Muscle of back (tissue), 11 donors: ENCODE measurements around the gene EIF1. TPM values are rescaled to one million over a fixed set of nuclear protein-coding genes. Genes with fewer than 3 reads are reported as not detected.
A peak's percentile ranks its signal among the peaks of the same experiment; 100 is the strongest.

Experiments used
- DNase-seq, 3 donors: peaks; one replicate each; pipeline versions ENCODE4 v3.0.0 to v3.0.0-alpha.2; 2013
- polyA plus RNA-seq, 10 donors: library from polyadenylated mRNA; unstranded; fragments of 120-200 nt; gene quantifications; one replicate each; pipeline ENCODE4 v1.2.1, GENCODE V29; 2013; ENCODE audit not compliant: insufficient read length in 10 of 10

EIF1 gene
- polyA plus RNA-seq, 10 donors, result 761 to 893 (median 828) TPM

DNA sequence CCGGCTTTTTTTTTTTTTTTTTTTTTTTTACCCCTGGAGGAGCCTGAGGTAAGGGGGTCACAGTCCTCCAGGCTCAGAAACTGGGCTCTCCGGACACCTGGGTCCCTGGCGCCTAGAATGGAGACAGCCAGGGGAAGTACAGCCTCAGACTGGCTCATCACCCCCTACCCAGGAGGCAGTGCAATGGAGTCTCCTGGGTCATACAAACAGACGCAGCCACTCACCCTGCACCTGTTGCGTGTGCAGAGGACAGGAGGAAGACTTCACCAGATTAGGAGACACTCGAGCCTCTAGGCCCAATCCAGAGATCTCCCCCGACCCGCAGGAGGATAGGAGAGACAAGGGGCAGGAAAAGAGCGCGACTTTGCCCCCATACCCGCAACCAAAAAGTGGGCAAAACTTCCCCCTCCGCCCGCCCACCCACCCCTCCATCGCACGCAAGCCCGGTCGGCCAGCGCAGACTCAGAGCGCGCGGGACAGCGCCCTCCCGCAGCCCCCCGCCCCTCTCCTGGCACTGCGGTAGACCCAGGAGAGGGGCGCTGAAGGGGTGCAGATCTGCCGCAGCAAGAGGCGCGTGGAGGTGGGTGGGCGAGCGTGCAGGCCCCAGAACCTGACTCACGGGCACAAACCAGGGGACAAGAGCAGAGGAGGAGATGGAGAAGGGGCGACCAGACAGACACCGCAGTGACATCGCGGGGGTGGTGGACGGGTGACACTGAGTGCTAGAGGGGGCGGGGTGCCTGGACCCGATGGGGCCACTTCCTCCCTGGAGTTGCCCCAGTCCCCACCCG is 44.9 kb downstream of the EIF1 start:
- DNase-seq, result peak in 1 of 3 donors; percentile 23

DNA sequence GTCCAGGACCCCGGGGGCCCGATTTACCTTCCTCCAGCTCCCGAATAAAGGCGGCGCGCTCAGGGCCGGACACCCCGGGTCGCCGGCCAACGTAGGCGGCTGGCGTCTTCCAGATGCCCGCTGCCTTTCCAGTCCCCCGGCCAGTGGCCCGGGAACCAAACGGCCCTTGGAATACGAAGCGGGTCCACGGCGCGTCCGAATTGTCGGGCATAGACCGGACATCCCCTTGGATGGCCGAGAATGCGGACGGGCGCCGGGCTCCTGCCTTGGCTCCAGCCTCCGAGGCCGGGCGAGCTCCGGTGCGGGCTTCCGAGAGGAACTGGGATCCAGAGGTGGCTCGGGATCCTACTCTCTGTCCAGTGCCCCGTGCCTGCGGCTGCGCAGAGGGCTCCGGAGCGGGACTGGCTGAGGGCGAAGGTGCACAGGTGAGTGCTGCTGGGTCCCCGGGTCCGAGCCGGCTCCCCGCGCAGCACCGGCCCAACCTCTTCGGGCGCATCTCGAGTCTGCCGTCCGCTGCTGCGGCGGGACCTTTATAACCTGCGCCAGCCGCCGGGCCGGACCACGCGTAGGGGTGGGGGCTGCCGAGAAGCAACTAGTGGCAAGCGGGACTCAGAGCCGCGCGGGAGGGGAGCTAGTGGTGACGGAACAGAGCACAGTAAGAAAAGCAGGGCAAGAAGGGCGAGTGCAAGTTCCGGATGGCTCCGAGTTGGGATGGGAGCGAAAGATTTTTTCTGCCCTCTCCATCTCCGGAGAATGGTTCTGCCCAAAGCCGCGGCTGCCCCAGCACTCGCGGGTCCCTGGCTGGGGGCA is 45.7 kb downstream of the EIF1 start, which contains the start of gene HAP1:
TSS of gene HAP1 (minus strand) at position 505 of the 810 bp plus-strand sequence. CDS start at position 496, 9 bp downstream.
- peak in 1 of 3 donors; percentile 56 for DNase-seq

DNA sequence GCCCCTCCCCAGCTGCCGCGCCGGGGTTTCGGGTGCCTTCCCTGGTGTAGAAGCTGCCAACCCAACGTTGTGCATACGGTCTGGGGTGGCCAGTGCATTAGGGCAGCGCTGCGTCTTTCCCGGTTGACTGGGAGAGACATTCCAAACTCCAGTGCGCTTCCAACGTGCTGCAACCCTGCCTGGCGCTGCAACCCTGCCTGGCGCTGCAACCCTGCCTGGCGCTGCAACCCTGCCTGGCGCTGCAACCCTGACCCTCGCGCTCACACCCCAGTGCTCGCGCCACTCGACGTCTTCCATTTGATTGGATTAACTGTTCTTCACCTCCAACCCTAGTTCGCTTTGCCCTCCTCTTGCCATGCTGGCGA is 46.2 kb downstream of the EIF1 start:
- no peak for DNase-seq

DNA sequence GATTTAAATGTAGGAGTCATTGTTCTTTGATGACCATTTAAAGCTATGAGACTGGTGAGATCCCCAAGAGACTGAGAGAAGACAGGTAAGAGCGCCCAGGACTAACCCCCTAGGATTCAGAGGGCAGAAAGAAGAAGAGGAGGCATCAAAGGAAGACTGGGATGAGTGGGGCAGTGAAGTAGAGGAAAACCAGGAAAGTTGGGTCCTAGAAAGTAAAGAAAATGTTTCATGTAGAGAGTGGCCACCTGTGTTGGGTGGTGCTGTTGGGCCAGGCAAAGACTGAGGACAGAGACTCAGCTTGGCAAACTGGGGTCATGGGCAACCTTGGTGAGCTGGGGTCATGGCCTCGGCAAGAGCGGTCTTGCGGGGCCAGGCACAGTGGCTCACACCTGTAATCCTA is 47.1 kb downstream of the EIF1 start:
- no peak for DNase-seq

DNA sequence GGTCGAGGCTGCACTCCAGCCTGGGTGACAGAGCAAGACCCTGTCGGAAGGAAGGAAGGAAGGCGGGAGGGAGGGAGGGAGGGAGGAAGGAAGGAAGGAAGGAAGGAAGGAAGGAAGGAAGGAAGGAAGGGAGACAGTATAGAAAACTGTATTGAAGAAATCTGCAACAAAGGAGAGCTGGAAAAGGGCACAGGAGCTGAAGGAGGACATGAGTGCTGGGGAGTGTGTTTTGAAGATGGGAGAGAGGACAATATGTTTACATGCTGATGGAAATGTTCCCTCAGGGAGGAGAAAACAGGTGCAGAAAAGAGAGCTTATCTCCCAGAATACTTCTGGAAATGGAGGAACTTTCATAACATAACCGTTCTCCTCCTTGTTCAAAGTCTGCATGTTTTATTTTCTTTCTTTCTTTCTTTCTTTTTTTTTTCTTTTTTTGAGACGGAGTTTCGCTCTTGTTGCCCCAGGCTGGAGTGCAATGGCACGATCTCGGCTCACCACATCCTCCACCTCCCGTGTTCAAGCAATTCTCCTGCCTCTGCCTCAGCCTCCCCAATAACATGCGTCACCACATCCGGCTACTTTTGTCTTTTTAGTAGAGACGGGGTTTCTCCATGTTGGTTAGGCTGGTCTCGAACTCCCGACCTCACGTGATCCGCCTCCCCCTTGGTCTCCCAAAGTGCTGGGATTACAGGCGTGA is 48.4 kb downstream of the EIF1 start:
- DNase-seq, result no peak

DNA sequence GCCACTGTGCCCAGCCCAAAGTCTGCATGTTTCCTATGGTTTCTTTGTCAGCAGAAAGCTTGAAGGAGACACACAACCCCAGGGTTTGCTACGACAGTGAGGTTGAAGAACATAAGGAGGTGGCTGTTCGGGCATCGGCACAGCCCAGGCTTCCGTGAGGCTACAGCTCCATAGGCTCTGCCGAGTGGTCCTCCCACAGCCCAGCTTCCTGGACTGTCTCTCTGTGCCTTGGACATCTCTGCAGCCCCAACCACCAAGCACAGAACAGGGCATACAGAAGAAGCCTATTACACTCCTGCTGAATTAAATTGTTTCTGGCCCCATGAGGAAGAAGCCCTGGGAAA is 49.0 kb downstream of the EIF1 start:
- DNase-seq, result no peak

DNA sequence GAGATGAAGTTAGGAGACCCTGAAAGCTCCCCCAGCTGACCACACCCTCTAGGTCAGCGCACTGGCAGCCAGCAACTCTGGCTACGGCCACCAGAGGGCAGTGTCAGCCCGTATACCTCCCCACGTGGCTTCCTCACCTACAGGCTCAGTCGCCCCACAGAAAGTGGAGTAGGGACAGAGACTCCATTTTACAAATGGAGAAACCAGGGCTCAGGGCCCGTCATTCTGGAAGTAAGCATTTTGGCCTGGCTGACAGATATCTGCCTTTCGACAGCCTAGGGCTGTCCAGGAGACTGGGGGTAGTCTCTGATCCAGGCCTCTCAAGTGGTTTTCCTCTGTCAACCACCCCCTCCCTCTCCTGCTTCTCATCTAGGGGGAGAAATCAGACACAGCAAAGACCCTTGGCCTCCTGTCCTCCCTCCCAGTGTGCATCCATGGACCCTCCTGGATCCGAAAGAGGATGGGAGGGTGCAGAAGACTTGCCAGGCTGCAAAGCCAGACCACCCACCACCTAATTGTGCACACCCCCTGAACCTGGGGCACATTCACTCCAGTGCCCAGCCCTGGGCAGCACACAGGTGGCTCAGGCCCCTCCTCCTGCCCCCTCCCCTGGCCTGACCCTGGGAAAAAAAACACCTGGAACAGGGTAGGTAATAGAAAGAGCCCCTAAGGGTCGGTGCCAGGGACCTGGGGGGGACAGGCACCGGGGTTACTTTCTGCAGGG is 49.6 kb downstream of the EIF1 start:
- DNase-seq, result peak; percentile 56 to 92 (median 84)

DNA sequence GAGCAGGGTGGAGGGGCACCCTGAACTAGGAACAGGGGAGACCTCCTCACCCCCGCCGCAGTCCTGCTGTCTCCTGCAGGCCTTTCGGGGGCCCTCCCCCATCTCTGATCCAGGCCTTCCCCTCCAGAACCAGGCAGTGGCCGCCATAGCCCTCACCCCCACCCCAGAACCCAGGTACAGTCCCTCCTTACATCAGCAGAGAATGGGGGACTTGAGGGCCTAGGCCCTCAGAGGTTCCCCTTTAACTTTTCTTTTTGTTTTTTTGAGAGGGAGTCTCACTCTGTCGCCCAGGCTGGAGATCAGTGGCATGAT is 50.1 kb downstream of the EIF1 start:
- DNase-seq, result no peak

DNA sequence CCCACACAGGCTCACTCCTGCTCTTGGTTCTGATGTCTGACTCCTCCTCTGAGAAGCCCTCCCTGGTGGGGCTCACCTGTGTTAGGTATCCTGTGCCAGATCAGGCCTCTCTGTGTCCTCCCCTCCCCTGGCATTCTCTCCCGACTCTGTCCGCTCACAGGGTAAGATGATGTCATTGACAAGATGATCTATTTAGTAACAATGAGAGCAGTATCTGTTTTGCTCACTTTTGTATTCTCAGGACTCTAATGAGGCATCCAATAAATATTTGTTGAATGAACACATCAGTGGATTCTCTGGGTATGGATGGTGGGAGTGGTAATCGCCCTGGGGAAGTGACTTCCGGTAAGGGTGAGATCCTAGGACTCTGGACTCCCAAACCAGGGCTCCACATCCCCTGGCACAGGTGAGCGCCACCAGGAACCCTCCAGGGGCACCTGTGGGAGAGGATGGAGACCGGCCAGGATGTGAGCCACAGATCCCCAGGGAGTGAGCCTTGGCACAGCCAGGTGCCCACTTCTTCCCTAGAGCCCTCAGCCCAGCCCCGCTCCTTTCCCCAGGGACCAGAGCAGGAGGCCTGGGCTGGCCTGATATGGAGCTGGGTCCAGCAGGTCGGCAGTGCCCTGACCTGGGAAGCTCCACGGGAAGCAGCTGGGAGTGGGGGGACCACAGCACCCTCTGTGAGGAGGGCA is 51.1 kb downstream of the EIF1 start:
- no peak for DNase-seq

DNA sequence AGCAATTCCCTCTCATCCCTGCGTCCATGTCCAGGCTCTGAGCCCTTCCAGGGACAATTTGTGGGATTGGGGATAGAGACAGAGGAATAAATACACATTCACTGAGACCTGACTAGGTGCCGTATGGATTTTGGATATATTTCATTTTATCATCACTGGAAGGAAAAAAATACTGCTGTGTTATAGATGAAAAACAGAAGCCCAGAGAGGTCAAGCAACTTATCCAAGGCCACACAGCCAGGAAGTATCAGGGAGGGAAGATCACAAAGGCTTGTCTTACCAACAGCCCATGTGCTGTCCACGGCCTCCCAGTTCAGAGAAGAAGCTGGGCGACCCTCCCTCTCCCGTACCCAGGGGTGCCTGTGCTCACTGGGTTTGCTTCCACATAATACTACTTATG is 51.8 kb downstream of the EIF1 start:
- no peak for DNase-seq

DNA sequence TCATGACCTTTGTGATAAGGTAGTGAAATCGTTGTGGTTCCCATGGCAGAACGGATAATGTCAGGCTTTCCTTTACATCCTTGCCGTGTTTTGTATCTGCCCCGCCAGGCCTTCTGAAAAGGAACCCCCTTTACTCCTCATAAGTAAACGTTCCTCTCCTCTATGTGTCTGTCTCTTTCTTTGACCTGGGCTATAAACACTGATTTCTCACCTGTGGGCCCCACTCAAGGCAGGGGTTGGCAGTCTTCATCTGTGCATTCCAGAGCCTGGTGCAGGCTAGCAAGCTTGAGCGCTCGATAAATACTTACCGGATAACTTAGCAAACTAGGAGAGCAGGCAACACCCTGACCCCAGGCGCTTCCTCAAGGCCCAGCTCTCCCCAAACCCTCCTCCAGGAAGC is 53.0 kb downstream of the EIF1 start:
- no peak for DNase-seq

Other genes starting within 250 kb of the EIF1 start
- gene KRT38, start 247.9 kb upstream of the EIF1 start, polyA plus RNA-seq, result not detected
- gene KRT32, start 221.5 kb upstream of the EIF1 start, polyA plus RNA-seq, result under 1 TPM in 1 of 10 donors, not detected in 9; 0.11 TPM
- gene KRT35, start 207.7 kb upstream of the EIF1 start, polyA plus RNA-seq, result not detected
- gene KRT36, start 199.0 kb upstream of the EIF1 start, polyA plus RNA-seq, result not detected
- gene KRT13, start 183.3 kb upstream of the EIF1 start, polyA plus RNA-seq, result 100 to 1,000 TPM in 1 of 10 donors, 10 to 100 TPM in 1, under 1 TPM in 4, not detected in 4; 0.31 to 228 (median 0.67) TPM
- gene KRT15, start 170.0 kb upstream of the EIF1 start, polyA plus RNA-seq, result 100 to 1,000 TPM in 1 of 10 donors, 10 to 100 TPM in 1, under 1 TPM in 3, not detected in 5; 0.10 to 122 (median 0.89) TPM
- gene KRT19, start 160.6 kb upstream of the EIF1 start, polyA plus RNA-seq, result 10 to 100 TPM in 2 of 10 donors, 1 to 10 TPM in 2, under 1 TPM in 5, not detected in 1; 0.50 to 68.0 (median 0.83) TPM
- gene KRT9, start 116.8 kb upstream of the EIF1 start, polyA plus RNA-seq, result under 1 TPM in 2 of 10 donors, not detected in 8; 0.08 to 0.19 TPM
- 10 to 100 TPM in 2 of 10 donors, under 1 TPM in 5, not detected in 3; 0.26 to 72.1 (median 0.46) TPM for gene KRT14, start 102.0 kb upstream of the EIF1 start, polyA plus RNA-seq
- gene KRT16, start 76.1 kb upstream of the EIF1 start, polyA plus RNA-seq, result 1 to 10 TPM in 1 of 10 donors, under 1 TPM in 1, not detected in 8; 0.84 to 2.3 TPM
- 100 to 1,000 TPM in 2 of 10 donors, 1 to 10 TPM in 5, under 1 TPM in 3; 0.46 to 228 (median 1.6) TPM for gene KRT17, start 64.3 kb upstream of the EIF1 start, polyA plus RNA-seq
- under 1 TPM in 1 of 10 donors, not detected in 9; 0.72 TPM for gene GAST, start 23.4 kb downstream of the EIF1 start, polyA plus RNA-seq
- gene HAP1, start 45.8 kb downstream of the EIF1 start, polyA plus RNA-seq, result under 1 TPM in 8 of 10 donors, not detected in 2; 0.04 to 0.32 (median 0.08) TPM
- gene JUP, start 97.8 kb downstream of the EIF1 start, polyA plus RNA-seq, result 10 to 100 TPM; 26.8 to 68.0 (median 32.1) TPM
- gene P3H4, start 123.1 kb downstream of the EIF1 start, polyA plus RNA-seq, result 10 to 100 TPM; 27.6 to 59.2 (median 40.2) TPM
- gene FKBP10, start 124.1 kb downstream of the EIF1 start, polyA plus RNA-seq, result 100 to 1,000 TPM; 104 to 191 (median 135) TPM
- 10 to 100 TPM; 32.4 to 79.1 (median 45.9) TPM for gene NT5C3B, start 147.3 kb downstream of the EIF1 start, polyA plus RNA-seq
- under 1 TPM in 4 of 10 donors, not detected in 6; 0.15 to 0.43 (median 0.18) TPM for gene KLHL10, start 148.9 kb downstream of the EIF1 start, polyA plus RNA-seq
- gene KLHL11, start 176.5 kb downstream of the EIF1 start, polyA plus RNA-seq, result 1 to 10 TPM; 4.4 to 6.4 (median 5.6) TPM
- gene ACLY, start 230.1 kb downstream of the EIF1 start, polyA plus RNA-seq, result 10 to 100 TPM; 48.4 to 77.4 (median 58.5) TPM
- 1 to 10 TPM in 1 of 10 donors, under 1 TPM in 9; 0.53 to 1.2 (median 0.71) TPM for gene ODAD4, start 241.7 kb downstream of the EIF1 start, polyA plus RNA-seq